Ishikawa (cell line): ENCODE results near the gene YIPF5.

Experiments used
- CEBPB ChIP-seq: IDR thresholded peaks from 2 replicates; pipeline ENCODE4 v1.6.1; 2012
- CREB1 ChIP-seq: IDR thresholded peaks from 2 replicates; pipeline ENCODE4 v1.6.1; 2012; ENCODE audit warnings: low read depth
- EGR1 ChIP-seq: IDR thresholded peaks from 2 replicates; pipeline ENCODE4 v1.6.1; 2012
- RAD21 ChIP-seq: IDR thresholded peaks from 2 replicates; pipeline ENCODE4 v1.6.1; 2012; ENCODE audit warnings: low read depth
- TAF1 ChIP-seq: IDR thresholded peaks from 2 replicates; pipeline ENCODE4 v1.6.1; 2012; ENCODE audit warnings: low read depth, mild to moderate bottlenecking
- TEAD4 ChIP-seq: IDR thresholded peaks from 2 replicates; pipeline ENCODE4 v1.6.1; 2012
- TF ChIP-seq, protein P1 (sequence below): IDR thresholded peaks from 2 replicates; pipeline ENCODE4 v1.6.1; 2012
- TF ChIP-seq, protein P2 (sequence below): IDR thresholded peaks from 2 replicates; pipeline ENCODE4 v1.6.1; 2012; ENCODE audit warnings: low read depth, mild to moderate bottlenecking
- TF ChIP-seq, protein P3 (sequence below): IDR thresholded peaks from 2 replicates; pipeline ENCODE4 v1.6.1; 2012

DNA sequence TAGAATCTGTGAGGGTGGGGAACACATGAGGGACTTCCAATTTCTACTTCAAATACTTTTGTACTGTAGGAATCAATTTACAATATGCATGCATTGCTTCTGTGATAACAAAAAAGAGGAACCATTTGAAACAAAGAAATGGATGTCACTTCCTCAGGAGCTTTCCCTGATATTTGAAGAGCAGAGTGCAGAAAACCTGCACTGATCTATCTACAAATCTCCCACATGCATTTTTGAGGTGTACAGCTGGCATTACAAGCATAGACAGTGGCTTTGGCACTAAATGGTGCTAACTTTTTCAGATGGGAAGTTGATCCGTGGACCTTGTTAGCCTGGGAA is 27.7 kb downstream of the YIPF5 start:
- no peak for TF ChIP-seq EGR1
- TF ChIP-seq, protein P1, sequence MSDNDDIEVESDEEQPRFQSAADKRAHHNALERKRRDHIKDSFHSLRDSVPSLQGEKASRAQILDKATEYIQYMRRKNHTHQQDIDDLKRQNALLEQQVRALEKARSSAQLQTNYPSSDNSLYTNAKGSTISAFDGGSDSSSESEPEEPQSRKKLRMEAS, result no peak
- no peak for TF ChIP-seq CEBPB
- TF ChIP-seq TAF1, result no peak
- TF ChIP-seq, protein P2, sequence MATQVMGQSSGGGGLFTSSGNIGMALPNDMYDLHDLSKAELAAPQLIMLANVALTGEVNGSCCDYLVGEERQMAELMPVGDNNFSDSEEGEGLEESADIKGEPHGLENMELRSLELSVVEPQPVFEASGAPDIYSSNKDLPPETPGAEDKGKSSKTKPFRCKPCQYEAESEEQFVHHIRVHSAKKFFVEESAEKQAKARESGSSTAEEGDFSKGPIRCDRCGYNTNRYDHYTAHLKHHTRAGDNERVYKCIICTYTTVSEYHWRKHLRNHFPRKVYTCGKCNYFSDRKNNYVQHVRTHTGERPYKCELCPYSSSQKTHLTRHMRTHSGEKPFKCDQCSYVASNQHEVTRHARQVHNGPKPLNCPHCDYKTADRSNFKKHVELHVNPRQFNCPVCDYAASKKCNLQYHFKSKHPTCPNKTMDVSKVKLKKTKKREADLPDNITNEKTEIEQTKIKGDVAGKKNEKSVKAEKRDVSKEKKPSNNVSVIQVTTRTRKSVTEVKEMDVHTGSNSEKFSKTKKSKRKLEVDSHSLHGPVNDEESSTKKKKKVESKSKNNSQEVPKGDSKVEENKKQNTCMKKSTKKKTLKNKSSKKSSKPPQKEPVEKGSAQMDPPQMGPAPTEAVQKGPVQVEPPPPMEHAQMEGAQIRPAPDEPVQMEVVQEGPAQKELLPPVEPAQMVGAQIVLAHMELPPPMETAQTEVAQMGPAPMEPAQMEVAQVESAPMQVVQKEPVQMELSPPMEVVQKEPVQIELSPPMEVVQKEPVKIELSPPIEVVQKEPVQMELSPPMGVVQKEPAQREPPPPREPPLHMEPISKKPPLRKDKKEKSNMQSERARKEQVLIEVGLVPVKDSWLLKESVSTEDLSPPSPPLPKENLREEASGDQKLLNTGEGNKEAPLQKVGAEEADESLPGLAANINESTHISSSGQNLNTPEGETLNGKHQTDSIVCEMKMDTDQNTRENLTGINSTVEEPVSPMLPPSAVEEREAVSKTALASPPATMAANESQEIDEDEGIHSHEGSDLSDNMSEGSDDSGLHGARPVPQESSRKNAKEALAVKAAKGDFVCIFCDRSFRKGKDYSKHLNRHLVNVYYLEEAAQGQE, result no peak
- no peak for TF ChIP-seq CREB1
- TF ChIP-seq TEAD4, result no peak
- TF ChIP-seq RAD21, result no peak
- TF ChIP-seq, protein P3, sequence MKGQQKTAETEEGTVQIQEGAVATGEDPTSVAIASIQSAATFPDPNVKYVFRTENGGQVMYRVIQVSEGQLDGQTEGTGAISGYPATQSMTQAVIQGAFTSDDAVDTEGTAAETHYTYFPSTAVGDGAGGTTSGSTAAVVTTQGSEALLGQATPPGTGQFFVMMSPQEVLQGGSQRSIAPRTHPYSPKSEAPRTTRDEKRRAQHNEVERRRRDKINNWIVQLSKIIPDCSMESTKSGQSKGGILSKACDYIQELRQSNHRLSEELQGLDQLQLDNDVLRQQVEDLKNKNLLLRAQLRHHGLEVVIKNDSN, result no peak
